Mammary epithelial cell (primary cell): Measurements from ENCODE around the gene FHIT.

ENCODE experiments used
- EZH2 ChIP-seq: IDR thresholded peaks from 2 replicates; pipeline ENCODE4 v1.6.1; 2012; ENCODE audit warnings: low read length, inconsistent platforms, borderline replicate concordance
- TF ChIP-seq, protein P1 (sequence below), 2 donors: IDR thresholded peaks in 1 of 2; conservative IDR thresholded peaks in 1 of 2; 2 replicates each; pipeline ENCODE4 v1.5.1; 2011 to 2012; ENCODE audit warnings: inconsistent platforms in 2 of 2, low read length in 2 of 2, mild to moderate bottlenecking in 2 of 2, control low read depth in 1 of 2, low read depth in 1 of 2; ENCODE audit not compliant: insufficient read depth in 1 of 2; ENCODE audit errors: extremely low read depth in 1 of 2

DNA sequence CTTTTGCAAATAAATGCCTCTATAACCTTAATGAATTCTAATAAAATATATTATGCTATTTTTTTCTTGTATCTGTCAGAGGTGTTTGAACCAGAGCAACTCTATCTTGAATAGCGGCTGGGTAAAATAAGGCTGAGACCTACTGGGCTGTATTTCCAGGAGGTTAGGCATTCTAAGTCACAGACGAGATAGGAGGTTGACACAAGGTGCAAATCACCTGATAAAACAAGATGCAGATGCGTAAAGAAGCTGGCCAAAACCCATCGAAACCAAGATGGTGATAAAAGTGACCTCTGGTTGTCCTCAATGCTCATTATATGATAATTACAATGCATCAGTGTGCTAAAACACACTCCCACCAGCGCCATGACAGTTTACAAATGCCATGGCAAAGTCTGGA is 990.7 kb downstream of the FHIT start:
- TF ChIP-seq, protein P1, sequence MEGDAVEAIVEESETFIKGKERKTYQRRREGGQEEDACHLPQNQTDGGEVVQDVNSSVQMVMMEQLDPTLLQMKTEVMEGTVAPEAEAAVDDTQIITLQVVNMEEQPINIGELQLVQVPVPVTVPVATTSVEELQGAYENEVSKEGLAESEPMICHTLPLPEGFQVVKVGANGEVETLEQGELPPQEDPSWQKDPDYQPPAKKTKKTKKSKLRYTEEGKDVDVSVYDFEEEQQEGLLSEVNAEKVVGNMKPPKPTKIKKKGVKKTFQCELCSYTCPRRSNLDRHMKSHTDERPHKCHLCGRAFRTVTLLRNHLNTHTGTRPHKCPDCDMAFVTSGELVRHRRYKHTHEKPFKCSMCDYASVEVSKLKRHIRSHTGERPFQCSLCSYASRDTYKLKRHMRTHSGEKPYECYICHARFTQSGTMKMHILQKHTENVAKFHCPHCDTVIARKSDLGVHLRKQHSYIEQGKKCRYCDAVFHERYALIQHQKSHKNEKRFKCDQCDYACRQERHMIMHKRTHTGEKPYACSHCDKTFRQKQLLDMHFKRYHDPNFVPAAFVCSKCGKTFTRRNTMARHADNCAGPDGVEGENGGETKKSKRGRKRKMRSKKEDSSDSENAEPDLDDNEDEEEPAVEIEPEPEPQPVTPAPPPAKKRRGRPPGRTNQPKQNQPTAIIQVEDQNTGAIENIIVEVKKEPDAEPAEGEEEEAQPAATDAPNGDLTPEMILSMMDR (conservative IDR thresholded peaks at IDR 0.05 in 1 of 2, IDR thresholded peaks at IDR 0.05 in 1 of 2; ENCODE audit: extremely low read depth in 1 of 2, insufficient read depth in 1 of 2, low read depth in 1 of 2, low read length in 2 of 2), result no peak
- no peak for TF ChIP-seq EZH2
